Muscle of leg (tissue), 11 donors: ENCODE data around the gene GALNT13. TPM values are rescaled to one million over a fixed set of nuclear protein-coding genes. Genes with fewer than 3 reads are reported as not detected.

Experiments
- DNase-seq: peaks from one replicate; pipeline ENCODE4 v3.0.0; 2013
- H3K27ac ChIP-seq: one replicate; pipeline ENCODE4 v1.5.1; 2013; ENCODE audit warnings: mild to moderate bottlenecking, low read length, control low read depth
- H3K27me3 ChIP-seq: one replicate; pipeline ENCODE4 v1.6.1; 2013; ENCODE audit warnings: low read length; ENCODE audit not compliant: control insufficient read depth, insufficient read depth
- H3K36me3 ChIP-seq: one replicate; pipeline ENCODE4 v1.6.1; 2013; ENCODE audit warnings: low read length; ENCODE audit not compliant: control insufficient read depth, insufficient read depth
- H3K4me1 ChIP-seq: one replicate; pipeline ENCODE4 v1.6.1; 2013; ENCODE audit warnings: low read length; ENCODE audit not compliant: control insufficient read depth, insufficient read depth
- H3K4me3 ChIP-seq: one replicate; pipeline ENCODE4 v1.5.1; 2013; ENCODE audit warnings: low read length, control low read depth
- H3K9me3 ChIP-seq: replicated peaks from 2 replicates; pipeline ENCODE4 v1.6.1; 2013; ENCODE audit warnings: low read depth, low read length; ENCODE audit not compliant: control insufficient read depth
- WGBS: methylation state at CpG from one replicate; pipeline ENCODE4 v1.1.5; 2013; ENCODE audit warnings: missing lambda C conversion rate; ENCODE audit not compliant: insufficient coverage; 5-methylcytosine and 5-hydroxymethylcytosine counted together
- polyA plus RNA-seq, 8 donors: library from polyadenylated mRNA; unstranded; fragments of 120-200 nt; gene quantifications; one replicate each; pipeline versions ENCODE4 v1.2.1 to v1.2.3, GENCODE V29; 2013; ENCODE audit warnings: inconsistent platforms in 1 of 8, low replicate concordance in 1 of 8; ENCODE audit not compliant: insufficient read length in 8 of 8, insufficient read depth in 1 of 8
- total RNA-seq: library from RNA; stranded (reverse); fragments of 120-200 nt; gene quantifications from one replicate; pipeline ENCODE4 v1.2.4, GENCODE V29; 2013

Gene GALNT13
- total and polyA plus RNA-seq, 9 donors = 0.18 to 1.5 (median 0.43) TPM

- H3K4me3 ChIP-seq = no peak overlapping the region
- H3K27ac ChIP-seq = no peak overlapping the region
- no peaks in the 10 kb centered on the region for H3K4me1 ChIP-seq
- no peak for DNase-seq
- H3K9me3 ChIP-seq = no peaks in the 10 kb centered on the region
- no peaks in the 10 kb centered on the region for H3K27me3 ChIP-seq
- no peaks in the 10 kb centered on the region for H3K36me3 ChIP-seq
Observed at GRCh38 chr2:153990771-153991170, 119.0 kb downstream of the GALNT13 start.

GRCh38 chr2:154013514-154013913 is 141.8 kb downstream of the GALNT13 start:
- no peak for DNase-seq
- Histone ChIP-seq H3K27me3 (no peaks in the 10 kb centered on the region), H3K36me3 (no peaks in the 10 kb centered on the region), H3K27ac (no peak overlapping the region), H3K4me1 (no peaks in the 10 kb centered on the region), H3K4me3 (no peak overlapping the region), H3K9me3 (peaks cover 14% of the 10 kb centered on the region)
- WGBS = 92% methylated on average over 17 of the region's 17 CpGs

- H3K36me3 ChIP-seq = no peaks in the 10 kb centered on the region
- no peak for DNase-seq
- H3K27ac ChIP-seq = no peak overlapping the region
- H3K9me3 ChIP-seq = peaks cover 11% of the 10 kb centered on the region
- H3K27me3 ChIP-seq = no peaks in the 10 kb centered on the region
- no peaks in the 10 kb centered on the region for H3K4me1 ChIP-seq
- no peak overlapping the region for H3K4me3 ChIP-seq
- WGBS = no CpG with 5 or more reads among the region's 2 CpGs
Observed at GRCh38 chr2:154015233-154015632, 143.5 kb downstream of the GALNT13 start.

- H3K4me3 ChIP-seq = no peak overlapping the region
- H3K36me3 ChIP-seq = no peaks in the 10 kb centered on the region
- H3K9me3 ChIP-seq = peaks cover 11% of the 10 kb centered on the region
- no peaks in the 10 kb centered on the region for H3K4me1 ChIP-seq
- no CpG with 5 or more reads among the region's 3 CpGs for WGBS
- H3K27me3 ChIP-seq = no peaks in the 10 kb centered on the region
- H3K27ac ChIP-seq = no peak overlapping the region
- DNase-seq = no peak
Observed at GRCh38 chr2:154029504-154029903, 157.8 kb downstream of the GALNT13 start.

- Histone ChIP-seq H3K4me1 (no peaks in the 10 kb centered on the region), H3K4me3 (no peak overlapping the region)
- no CpG with 5 or more reads among the region's 3 CpGs for WGBS
Observed at GRCh38 chr2:154032220-154032619, 160.5 kb downstream of the GALNT13 start.

GRCh38 chr2:154046493-154046892 is 174.8 kb downstream of the GALNT13 start:
- Histone ChIP-seq H3K4me1 (no peaks in the 10 kb centered on the region), H3K36me3 (no peaks in the 10 kb centered on the region), H3K27me3 (no peaks in the 10 kb centered on the region), H3K9me3 (no peaks in the 10 kb centered on the region), H3K27ac (no peak overlapping the region), H3K4me3 (no peak overlapping the region)
- 71% methylated on average over 1 of the region's 1 CpG for WGBS
- DNase-seq = no peak

More at GRCh38 chr2:154032220-154032619, 160.5 kb downstream of the GALNT13 start:
- Histone ChIP-seq H3K9me3 (peaks cover 4% of the 10 kb centered on the region), H3K36me3 (no peaks in the 10 kb centered on the region), H3K27ac (no peak overlapping the region), H3K27me3 (no peaks in the 10 kb centered on the region)
- no peak for DNase-seq

- no peak overlapping the region for H3K4me3 ChIP-seq
- no peaks in the 10 kb centered on the region for H3K9me3 ChIP-seq
- no CpG with 5 or more reads among the region's 2 CpGs for whole genome bisulfite sequencing
- no peaks in the 10 kb centered on the region for H3K36me3 ChIP-seq
- no peaks in the 10 kb centered on the region for H3K27me3 ChIP-seq
- H3K27ac ChIP-seq = no peak overlapping the region
- H3K4me1 ChIP-seq = no peaks in the 10 kb centered on the region
- no peak for DNase-seq
Observed at GRCh38 chr2:154048905-154049304, 177.2 kb downstream of the GALNT13 start.

GRCh38 chr2:154049561-154049960 is 177.8 kb downstream of the GALNT13 start:
- WGBS = no CpG with 5 or more reads among the region's 1 CpG
- no peaks in the 10 kb centered on the region for H3K4me1 ChIP-seq
- H3K9me3 ChIP-seq = no peaks in the 10 kb centered on the region
- no peaks in the 10 kb centered on the region for H3K36me3 ChIP-seq
- H3K4me3 ChIP-seq = no peak overlapping the region
- no peak overlapping the region for H3K27ac ChIP-seq
- DNase-seq = peak; percentile 1
- no peaks in the 10 kb centered on the region for H3K27me3 ChIP-seq

- Histone ChIP-seq H3K36me3 (no peaks in the 10 kb centered on the region), H3K4me3 (no peak overlapping the region)
Observed at GRCh38 chr2:154067124-154067523, 195.4 kb downstream of the GALNT13 start.

GRCh38 chr2:154078926-154079325 is 207.2 kb downstream of the GALNT13 start:
- no peak for DNase-seq
- Histone ChIP-seq H3K9me3 (no peaks in the 10 kb centered on the region), H3K27me3 (no peaks in the 10 kb centered on the region), H3K4me3 (no peak overlapping the region), H3K27ac (no peak overlapping the region), H3K36me3 (no peaks in the 10 kb centered on the region), H3K4me1 (no peaks in the 10 kb centered on the region)
- WGBS = no CpG with 5 or more reads among the region's 1 CpG

More at GRCh38 chr2:154067124-154067523, 195.4 kb downstream of the GALNT13 start:
- Histone ChIP-seq H3K27ac (no peak overlapping the region), H3K4me1 (no peaks in the 10 kb centered on the region), H3K27me3 (no peaks in the 10 kb centered on the region), H3K9me3 (peaks cover 16% of the 10 kb centered on the region)
- no peak for DNase-seq

- no peaks in the 10 kb centered on the region for H3K9me3 ChIP-seq
- H3K36me3 ChIP-seq = no peaks in the 10 kb centered on the region
- DNase-seq = no peak
- H3K27ac ChIP-seq = no peak overlapping the region
- H3K27me3 ChIP-seq = no peaks in the 10 kb centered on the region
- no peaks in the 10 kb centered on the region for H3K4me1 ChIP-seq
- no peak overlapping the region for H3K4me3 ChIP-seq
- 69% methylated on average over 2 of the region's 2 CpGs for whole genome bisulfite sequencing
Observed at GRCh38 chr2:154092571-154092970, 220.8 kb downstream of the GALNT13 start.
